ENCODE results near the gene HHAT. TPM values are rescaled to one million over a fixed set of nuclear protein-coding genes. Genes with fewer than 3 reads are reported as not detected.

Gene HHAT
- total and polyA plus RNA-seq, 2 of the 4 experiments (the other 2 are of a cell fraction) = 1.7 to 2.5 TPM

GRCh38 chr1:210288116-210288515 is 40.6 kb upstream of the HHAT start:
- no peak overlapping the region for H2AK5ac ChIP-seq (ENCODE audit: low read depth, low read length)
- DNase-seq = no peak
- ChIA-PET CTCF (no interaction called here), POLR2A (ENCODE audit: unreplicated experiment) (no interaction called here)
- H2BK15ac ChIP-seq (ENCODE audit: low read depth, low read length) = no peak overlapping the region
- H3K27ac ChIP-seq (ENCODE audit: insufficient read depth, low read length) = no peak overlapping the region
- no peak overlapping the region for H2BK120ac ChIP-seq (ENCODE audit: low read depth, low read length)
- H3K14ac ChIP-seq (replicated peaks; ENCODE audit: low read depth, low read length) = no peak overlapping the region
- no peak overlapping the region for H3K4me3 ChIP-seq (ENCODE audit: insufficient read depth, low read depth, low read length)
- H3K4me1 ChIP-seq (ENCODE audit: control insufficient read depth, insufficient read depth, low read length) = no peaks in the 10 kb centered on the region
- no peak overlapping the region for H4K91ac ChIP-seq (ENCODE audit: insufficient read depth, low read depth, low read length)
- no peak overlapping the region for H4K5ac ChIP-seq (ENCODE audit: low read depth, low read length)
- no peak overlapping the region for H2AFZ ChIP-seq (replicated peaks; ENCODE audit: low read length, poor library complexity)
- no peak overlapping the region for H3K18ac ChIP-seq (ENCODE audit: low read depth, low read length)
- in situ Hi-C loops (cut with MboI; ENCODE audit: low sequenced_read_pairs) = no loop called here
- intact Hi-C loops (cut with micrococcal nuclease) = no loop called here
- peaks cover 26% of the 10 kb centered on the region for H3K27me3 ChIP-seq (ENCODE audit: control insufficient read depth, insufficient read depth, low read length)
- no TSS peak for BruUV-seq (replicated peaks)
- H3K9me1 ChIP-seq (ENCODE audit: insufficient read depth, low read length) = no peaks in the 10 kb centered on the region
- H4K8ac ChIP-seq (ENCODE audit: low read depth in 2 of 2, low read length in 2 of 2) = no peak overlapping the region
- H3K4ac ChIP-seq (ENCODE audit: low read depth, low read length) = no peak overlapping the region
- no peak overlapping the region for H2AK9ac ChIP-seq (replicated peaks; ENCODE audit: low read depth, low read length, poor library complexity)
- H3K36me3 ChIP-seq (ENCODE audit: control insufficient read depth, insufficient read depth, low read length) = no peaks in the 10 kb centered on the region
- H3K79me1 ChIP-seq (ENCODE audit: low read depth in 1 of 2, low read length in 2 of 2) = no peaks in the 10 kb centered on the region
- no peaks in the 10 kb centered on the region for H3K9me3 ChIP-seq (ENCODE audit: control insufficient read depth, insufficient read depth, low read length)
- no peak overlapping the region for H2BK20ac ChIP-seq (ENCODE audit: low read depth, low read length)
- 85% methylated on average over 3 of the region's 4 CpGs; no CpG with 5 or more reads in 1 of the 2 experiments for WGBS, 2 experiments (ENCODE audit: extremely low coverage in 2 of 2, insufficient read length in 1 of 2)
- H2BK5ac ChIP-seq (ENCODE audit: low read depth, low read length, poor library complexity, severe bottlenecking) = no peak overlapping the region
- H3K9ac ChIP-seq (ENCODE audit: low read depth, low read length) = no peak overlapping the region
- no peak for TF ChIP-seq SMC3 (IDR thresholded peaks at IDR 0.05; ENCODE audit: low read depth, low read length)
- TF ChIP-seq RAD21 (IDR thresholded peaks at IDR 0.05; ENCODE audit: low read length) = no peak
- TF ChIP-seq MXI1 (IDR thresholded peaks at IDR 0.05; ENCODE audit: borderline replicate concordance, low read depth, low read length) = no peak
- no peak for TF ChIP-seq USF2 (IDR thresholded peaks at IDR 0.05; ENCODE audit: low read depth, low read length)
- TF ChIP-seq MAFK (IDR thresholded peaks at IDR 0.05; ENCODE audit: low read depth, low read length) = no peak
- TF ChIP-seq RCOR1 (IDR thresholded peaks at IDR 0.05; ENCODE audit: insufficient replicate concordance, low read length) = no peak
- no peak for TF ChIP-seq BHLHE40 (IDR thresholded peaks at IDR 0.05; ENCODE audit: low read depth, low read length)
- no peak for TF ChIP-seq CHD1 (IDR thresholded peaks at IDR 0.05; ENCODE audit: low read depth, low read length)
- TF ChIP-seq RFX5 (IDR thresholded peaks at IDR 0.05; ENCODE audit: low read depth, low read length) = no peak
- TF ChIP-seq FOS (IDR thresholded peaks at IDR 0.05; ENCODE audit: low read depth, low read length) = no peak
- no peak for TF ChIP-seq CEBPB (IDR thresholded peaks at IDR 0.05; ENCODE audit: low read depth, low read length)
- no peak for TF ChIP-seq NFE2L2 (IDR thresholded peaks at IDR 0.05; ENCODE audit: low read depth, low read length)
- no peak for TF ChIP-seq MAZ (IDR thresholded peaks at IDR 0.05; ENCODE audit: borderline replicate concordance, low read depth, low read length)
- TF ChIP-seq POLR2A (IDR thresholded peaks at IDR 0.05; ENCODE audit: low read depth, low read length) = no peak
- TF ChIP-seq CTCF (conservative IDR thresholded peaks at IDR 0.05; ENCODE audit: low read depth, low read length) = no peak
- no peak overlapping the region for H3K4me2 ChIP-seq (ENCODE audit: low read depth, low read length)
- H3K23ac ChIP-seq (ENCODE audit: low read depth, low read length) = no peak overlapping the region
- H3K56ac ChIP-seq (ENCODE audit: extremely low read depth, insufficient read depth, low read length) = no peak overlapping the region
- ATAC-seq (ENCODE audit: low read depth) = no peak
- no peaks in the 10 kb centered on the region for H4K20me1 ChIP-seq (ENCODE audit: insufficient read depth, low read length)
- dilution Hi-C loops (cut with HindIII; ENCODE audit: low sequenced_read_pairs, unreplicated experiment) = no loop called here
